ENCODE data around the gene UBE2N.

DNA sequence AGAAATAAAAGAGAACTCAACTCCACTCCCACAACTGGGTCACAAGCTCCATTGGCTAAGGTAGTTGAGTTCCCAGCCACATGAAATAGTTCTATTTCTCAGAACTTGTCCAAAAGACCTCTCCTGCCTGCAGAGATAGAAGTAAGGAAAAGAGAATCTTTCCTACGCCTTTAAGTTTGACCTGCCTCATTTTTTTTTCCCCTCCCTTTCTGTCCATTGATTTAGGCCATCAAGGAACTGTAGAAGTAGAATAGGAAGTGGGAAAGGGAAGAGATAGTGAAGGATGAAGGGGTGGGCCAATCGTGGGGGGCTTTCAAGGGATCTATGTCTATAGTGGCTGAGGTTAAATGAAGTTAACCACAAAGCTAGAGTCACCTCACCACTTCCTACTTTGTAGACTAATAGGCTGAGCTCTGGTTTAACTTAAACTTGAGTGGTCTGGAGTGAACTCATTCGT, 77.9 kb downstream of the UBE2N start:
- TF ChIP-seq POLR2A (IDR thresholded peaks at IDR 0.05; ENCODE audit: low read length) (no peak), GATA1 (IDR thresholded peaks at IDR 0.05; ENCODE audit: low read depth, low read length) (no peak)
